ENCODE results near the gene GRM7.

GRM7 gene

GRCh38 chr3:7678521-7678920 lies 817.6 kb downstream of the GRM7 start:
- no peak for DNase-seq

GRCh38 chr3:7682822-7683229 lies 821.9 kb downstream of the GRM7 start:
- DNase-seq = no peak

GRCh38 chr3:7683426-7683825 lies 822.5 kb downstream of the GRM7 start:
- no peak for DNase-seq

GRCh38 chr3:7684182-7684715 lies 823.3 kb downstream of the GRM7 start:
- no peak for DNase-seq

- no peak for DNase-seq
Observed at GRCh38 chr3:7687428-7688147, 826.7 kb downstream of the GRM7 start.

GRCh38 chr3:7692866-7693265 lies 832.0 kb downstream of the GRM7 start:
- no peak for DNase-seq

GRCh38 chr3:7693976-7694375 lies 833.1 kb downstream of the GRM7 start:
- DNase-seq = no peak

GRCh38 chr3:7695049-7695448 lies 834.1 kb downstream of the GRM7 start:
- no peak for DNase-seq

- DNase-seq = no peak
Observed at GRCh38 chr3:7696320-7696719, 835.4 kb downstream of the GRM7 start.

GRCh38 chr3:7697548-7697947 lies 836.6 kb downstream of the GRM7 start:
- DNase-seq = no peak

GRCh38 chr3:7700539-7700938 lies 839.6 kb downstream of the GRM7 start:
- no peak for DNase-seq

- no peak for DNase-seq
Observed at GRCh38 chr3:7700977-7701376, 840.1 kb downstream of the GRM7 start.

- DNase-seq = no peak
Observed at GRCh38 chr3:7707187-7707586, 846.3 kb downstream of the GRM7 start.

GRCh38 chr3:7709376-7710082 lies 848.6 kb downstream of the GRM7 start:
- DNase-seq = no peak

- no peak for DNase-seq
Observed at GRCh38 chr3:7710284-7710683, 849.4 kb downstream of the GRM7 start.

- no peak for DNase-seq
Observed at GRCh38 chr3:7713724-7714123, 852.8 kb downstream of the GRM7 start.

GRCh38 chr3:7720649-7721297 lies 859.9 kb downstream of the GRM7 start:
- no peak for DNase-seq

- no peak for DNase-seq
Observed at GRCh38 chr3:7721869-7722268, 861.0 kb downstream of the GRM7 start.

GRCh38 chr3:7728566-7729519 lies 867.9 kb downstream of the GRM7 start:
- DNase-seq = no peak

GRCh38 chr3:7733933-7734332 lies 873.0 kb downstream of the GRM7 start:
- DNase-seq = no peak

- DNase-seq = no peak
Observed at GRCh38 chr3:7734456-7734855, 873.5 kb downstream of the GRM7 start.

- DNase-seq = no peak
Observed at GRCh38 chr3:7737263-7737662, 876.3 kb downstream of the GRM7 start.

- DNase-seq = no peak
Observed at GRCh38 chr3:7739754-7740153, 878.8 kb downstream of the GRM7 start.

All from NCI-H1694 treated with DMSO at 0.1 percent for 48 hours (cell line).